ENCODE results near the gene POLR3H. TPM values are rescaled to one million over a fixed set of nuclear protein-coding genes. Genes with fewer than 3 reads are reported as not detected.

POLR3H gene
- total RNA-seq, 2 donors from 2014 or later: 11.4 to 12.0 TPM

- no peak for DNase-seq (ENCODE audit: low spot score)
- H3K4me3 ChIP-seq: no peak overlapping the region
- H3K9me3 ChIP-seq: no peaks in the 10 kb centered on the region
- TF ChIP-seq, protein P1, sequence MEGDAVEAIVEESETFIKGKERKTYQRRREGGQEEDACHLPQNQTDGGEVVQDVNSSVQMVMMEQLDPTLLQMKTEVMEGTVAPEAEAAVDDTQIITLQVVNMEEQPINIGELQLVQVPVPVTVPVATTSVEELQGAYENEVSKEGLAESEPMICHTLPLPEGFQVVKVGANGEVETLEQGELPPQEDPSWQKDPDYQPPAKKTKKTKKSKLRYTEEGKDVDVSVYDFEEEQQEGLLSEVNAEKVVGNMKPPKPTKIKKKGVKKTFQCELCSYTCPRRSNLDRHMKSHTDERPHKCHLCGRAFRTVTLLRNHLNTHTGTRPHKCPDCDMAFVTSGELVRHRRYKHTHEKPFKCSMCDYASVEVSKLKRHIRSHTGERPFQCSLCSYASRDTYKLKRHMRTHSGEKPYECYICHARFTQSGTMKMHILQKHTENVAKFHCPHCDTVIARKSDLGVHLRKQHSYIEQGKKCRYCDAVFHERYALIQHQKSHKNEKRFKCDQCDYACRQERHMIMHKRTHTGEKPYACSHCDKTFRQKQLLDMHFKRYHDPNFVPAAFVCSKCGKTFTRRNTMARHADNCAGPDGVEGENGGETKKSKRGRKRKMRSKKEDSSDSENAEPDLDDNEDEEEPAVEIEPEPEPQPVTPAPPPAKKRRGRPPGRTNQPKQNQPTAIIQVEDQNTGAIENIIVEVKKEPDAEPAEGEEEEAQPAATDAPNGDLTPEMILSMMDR (IDR thresholded peaks at IDR 0.05): no peak
- peaks cover 94% of the 10 kb centered on the region for H3K36me3 ChIP-seq
- no peaks in the 10 kb centered on the region for H3K27me3 ChIP-seq
- H3K27ac ChIP-seq: peak overlapping the region in 1 of 2 donors; percentile 87
- peaks cover 0 to 52% of the 10 kb centered on the region in 2 donors for H3K4me1 ChIP-seq
These were observed 16.0 kb downstream of the POLR3H start for GRCh38 chr22:41528132-41528766.

DNA sequence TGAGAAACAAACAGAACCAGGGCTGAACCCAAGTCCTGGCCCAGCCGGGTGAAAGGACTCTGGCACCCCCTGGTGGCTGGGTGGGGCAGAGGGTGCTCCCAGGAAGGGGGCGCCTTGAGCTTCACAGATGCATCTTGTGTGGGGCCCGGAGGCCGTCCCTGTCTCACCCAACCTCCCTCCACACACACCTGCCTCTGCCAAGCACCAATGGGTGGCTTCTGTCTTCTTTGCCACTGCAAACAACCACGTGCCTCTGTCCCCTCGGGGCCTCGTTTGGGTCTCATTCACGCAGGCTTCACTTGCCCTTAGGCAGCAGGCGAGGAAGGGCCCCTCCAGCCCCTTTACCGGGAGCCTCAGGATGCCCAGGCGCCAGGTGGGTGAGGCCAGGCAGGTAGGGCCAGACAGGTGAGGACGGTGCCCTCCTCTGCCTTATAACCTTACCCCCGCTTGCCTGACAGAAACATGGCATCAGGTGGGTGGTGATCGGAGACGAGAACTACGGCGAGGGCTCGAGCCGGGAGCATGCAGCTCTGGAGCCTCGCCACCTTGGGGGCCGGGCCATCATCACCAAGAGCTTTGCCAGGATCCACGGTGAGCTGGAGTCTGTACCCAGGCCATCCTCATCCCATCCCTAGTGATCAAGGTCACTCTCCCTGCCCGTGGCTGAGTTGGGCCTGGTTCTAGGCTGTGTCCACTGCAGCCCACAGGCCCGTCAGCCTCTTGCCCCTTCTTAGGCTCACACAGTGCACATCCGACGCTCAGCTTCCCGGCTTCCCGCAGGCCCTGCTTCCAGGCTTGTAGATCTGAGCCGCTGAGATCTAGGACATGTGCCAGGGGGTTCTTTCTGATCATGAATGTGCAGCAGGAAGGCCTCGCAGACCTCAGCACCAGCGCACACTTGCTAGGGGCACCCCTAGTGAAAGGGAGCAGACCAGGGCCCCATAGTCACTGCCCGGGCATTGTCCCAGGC is 17.2 kb downstream of the POLR3H start:
- DNase-seq (ENCODE audit: low spot score): no peak
- Histone ChIP-seq H3K36me3 (peaks cover 93% of the 10 kb centered on the region), H3K4me1 (peaks cover 0 to 47% of the 10 kb centered on the region in 2 donors)

GRCh38 chr22:41526226-41526829 is 17.9 kb downstream of the POLR3H start:
- Histone ChIP-seq H3K4me1 (peaks cover 0 to 43% of the 10 kb centered on the region in 2 donors), H3K9me3 (no peaks in the 10 kb centered on the region), H3K27ac (peak overlapping the region; percentile 85 to 87), H3K27me3 (no peaks in the 10 kb centered on the region), H3K4me3 (no peak overlapping the region), H3K36me3 (peaks cover 86% of the 10 kb centered on the region)
- TF ChIP-seq, protein P1 (IDR thresholded peaks at IDR 0.05): no peak
- no peak for DNase-seq (ENCODE audit: low spot score)

More for the DNA sequence above, 17.2 kb downstream of the POLR3H start:
- peak overlapping the region; percentile 85 to 87 for H3K27ac ChIP-seq
- no peak overlapping the region for H3K4me3 ChIP-seq
- no peaks in the 10 kb centered on the region for H3K27me3 ChIP-seq
- TF ChIP-seq, protein P1 (IDR thresholded peaks at IDR 0.05): peak; percentile 67 to 88
- no peaks in the 10 kb centered on the region for H3K9me3 ChIP-seq

DNA sequence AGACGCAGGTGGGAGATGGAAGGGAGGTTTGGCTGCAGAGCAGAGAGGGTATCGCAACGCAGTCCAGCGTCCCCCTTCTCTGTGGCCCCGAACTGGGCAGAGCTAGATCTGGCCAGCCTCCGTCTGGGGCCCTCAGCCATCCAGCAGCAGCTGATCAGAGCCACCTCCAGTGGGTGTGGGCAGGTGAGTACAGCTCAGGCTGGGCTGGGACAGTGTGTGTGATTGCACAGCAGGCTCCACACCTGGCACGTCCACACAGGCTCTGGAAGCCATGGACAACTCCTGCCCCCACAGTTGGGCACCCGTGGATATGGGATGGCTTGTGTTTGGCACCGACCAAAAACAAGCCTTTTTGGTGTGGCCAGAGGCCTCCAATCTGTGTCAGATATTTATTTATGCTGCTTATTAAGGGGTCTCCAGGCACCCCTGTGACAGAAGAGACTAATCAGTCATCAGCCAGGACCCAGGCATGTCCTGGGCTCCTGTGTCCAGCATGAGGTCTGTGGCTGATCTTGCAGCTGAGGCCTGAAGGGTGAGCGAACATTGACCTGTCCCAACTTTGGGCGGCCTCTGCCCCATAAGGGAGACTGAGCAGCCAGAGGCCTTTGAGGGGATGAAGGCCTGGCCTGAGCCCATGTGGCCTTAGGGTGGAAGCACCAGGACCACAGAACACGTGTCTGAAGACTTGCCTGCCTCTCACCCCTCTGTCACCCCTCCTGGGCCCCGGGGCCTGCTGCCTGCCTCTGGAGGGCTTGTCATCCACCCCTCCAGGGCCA is 18.6 kb downstream of the POLR3H start:
- Histone ChIP-seq H3K9me3 (no peaks in the 10 kb centered on the region), H3K27ac (peak overlapping the region; percentile 85 to 87), H3K4me1 (peaks cover 0 to 42% of the 10 kb centered on the region in 2 donors), H3K4me3 (no peak overlapping the region), H3K36me3 (peaks cover 84% of the 10 kb centered on the region), H3K27me3 (no peaks in the 10 kb centered on the region)
- TF ChIP-seq, protein P1 (IDR thresholded peaks at IDR 0.05): no peak
- DNase-seq (ENCODE audit: low spot score): no peak

GRCh38 chr22:41524809-41525449 is 19.3 kb downstream of the POLR3H start:
- no peak for DNase-seq (ENCODE audit: low spot score)
- H3K9me3 ChIP-seq: no peaks in the 10 kb centered on the region
- H3K4me1 ChIP-seq: peaks cover 0 to 42% of the 10 kb centered on the region in 2 donors
- no peaks in the 10 kb centered on the region for H3K27me3 ChIP-seq
- TF ChIP-seq, protein P1 (IDR thresholded peaks at IDR 0.05): no peak
- H3K4me3 ChIP-seq: no peak overlapping the region
- peaks cover 82% of the 10 kb centered on the region for H3K36me3 ChIP-seq
- peak overlapping the region; percentile 85 to 87 for H3K27ac ChIP-seq
